ENCODE measurements around the gene ATP2A3. TPM values are rescaled to one million over a fixed set of nuclear protein-coding genes. Genes with fewer than 3 reads are reported as not detected.

ATP2A3 gene
- total RNA-seq, 2 donors from 2014 or later, result 16.3 to 44.5 TPM

- no peak for DNase-seq (ENCODE audit: low spot score)
- no peak overlapping the region for H3K27ac ChIP-seq
- no peaks in the 10 kb centered on the region for H3K9me3 ChIP-seq
- intact Hi-C loops (cut with DNase I), result no loop called here
- H3K27me3 ChIP-seq (replicated peaks; ENCODE audit: insufficient read depth), result no peaks in the 10 kb centered on the region
- no peak overlapping the region for H3K4me3 ChIP-seq
- no peak for TF ChIP-seq POLR2AphosphoS5 (IDR thresholded peaks at IDR 0.05)
- WGBS, result 82% methylated on average over 12 of the region's 12 CpGs
- no peaks in the 10 kb centered on the region for H3K4me1 ChIP-seq (replicated peaks)
- H3K36me3 ChIP-seq, result no peaks in the 10 kb centered on the region
Observed at GRCh38 chr17:3990386-3991127, 26.3 kb upstream of the ATP2A3 start.

- WGBS, result 93% methylated on average over 23 of the region's 24 CpGs
- intact Hi-C loops (cut with DNase I), result no loop called here
- TF ChIP-seq CTCF (IDR thresholded peaks at IDR 0.05), result no peak
- no peak for TF ChIP-seq POLR2AphosphoS5 (IDR thresholded peaks at IDR 0.05)
- TF ChIP-seq POLR2A (IDR thresholded peaks at IDR 0.05), result no peak
- Histone ChIP-seq H3K27me3 (replicated peaks; ENCODE audit: insufficient read depth) (no peaks in the 10 kb centered on the region), H3K4me1 (replicated peaks) (no peaks in the 10 kb centered on the region), H3K9me3 (no peaks in the 10 kb centered on the region), H3K27ac (no peak overlapping the region), H3K36me3 (no peaks in the 10 kb centered on the region), H3K4me3 (no peak overlapping the region)
- no peak for DNase-seq (ENCODE audit: low spot score)
Observed at GRCh38 chr17:3989041-3989886, 25.0 kb upstream of the ATP2A3 start.

- intact Hi-C loops (cut with DNase I), result no loop called here
- DNase-seq (ENCODE audit: low spot score), result no peak
- no peaks in the 10 kb centered on the region for H3K36me3 ChIP-seq
- TF ChIP-seq POLR2A (IDR thresholded peaks at IDR 0.05) (no peak), CTCF (IDR thresholded peaks at IDR 0.05) (no peak), POLR2AphosphoS5 (IDR thresholded peaks at IDR 0.05) (no peak)
- H3K4me1 ChIP-seq (replicated peaks), result no peaks in the 10 kb centered on the region
- H3K27me3 ChIP-seq (replicated peaks; ENCODE audit: insufficient read depth), result no peaks in the 10 kb centered on the region
- H3K9me3 ChIP-seq, result no peaks in the 10 kb centered on the region
- WGBS, result 66% methylated on average over 4 of the region's 4 CpGs
- no peak overlapping the region for H3K27ac ChIP-seq
- no peak overlapping the region for H3K4me3 ChIP-seq
Observed at GRCh38 chr17:3988297-3989040, 24.2 kb upstream of the ATP2A3 start.

- Histone ChIP-seq H3K27ac (no peak overlapping the region), H3K4me3 (no peak overlapping the region), H3K36me3 (no peaks in the 10 kb centered on the region), H3K9me3 (no peaks in the 10 kb centered on the region), H3K4me1 (replicated peaks) (no peaks in the 10 kb centered on the region), H3K27me3 (replicated peaks; ENCODE audit: insufficient read depth) (no peaks in the 10 kb centered on the region)
- WGBS, result 84% methylated on average over 8 of the region's 8 CpGs
- intact Hi-C loops (cut with DNase I), result no loop called here
- TF ChIP-seq POLR2A (IDR thresholded peaks at IDR 0.05) (no peak), POLR2AphosphoS5 (IDR thresholded peaks at IDR 0.05) (no peak), CTCF (IDR thresholded peaks at IDR 0.05) (no peak)
- no peak for DNase-seq (ENCODE audit: low spot score)
Observed at GRCh38 chr17:3986939-3987335, 22.7 kb upstream of the ATP2A3 start.

GRCh38 chr17:3986270-3986938, 22.2 kb upstream of the ATP2A3 start:
- Histone ChIP-seq H3K4me1 (replicated peaks) (no peaks in the 10 kb centered on the region), H3K36me3 (no peaks in the 10 kb centered on the region), H3K27ac (no peak overlapping the region), H3K9me3 (no peaks in the 10 kb centered on the region), H3K27me3 (replicated peaks; ENCODE audit: insufficient read depth) (no peaks in the 10 kb centered on the region), H3K4me3 (no peak overlapping the region)
- WGBS, result 46% methylated on average over 16 of the region's 16 CpGs
- intact Hi-C loops (cut with DNase I), result no loop called here
- no peak for DNase-seq (ENCODE audit: low spot score)
- TF ChIP-seq POLR2AphosphoS5 (IDR thresholded peaks at IDR 0.05) (no peak), POLR2A (IDR thresholded peaks at IDR 0.05) (no peak), CTCF (IDR thresholded peaks at IDR 0.05) (no peak)

Data from prostate gland (tissue), 2 donors.